Spleen (tissue), 11 donors: ENCODE measurements around the gene PTTG1IP. TPM values are rescaled to one million over a fixed set of nuclear protein-coding genes. Genes with fewer than 3 reads are reported as not detected.

Source experiments
- DNase-seq: peaks from one replicate; pipeline ENCODE4 v3.0.0-alpha.2; 2020
- H3K27ac ChIP-seq, 8 donors: fragments of 200-600 bp; sonication (generic) in 7 of 8; 1 replicate in 4 of 8; 2 replicates in 4 of 8; pipeline versions ENCODE4 v1.5.0 to v1.8.0; 2016 to 2021; ENCODE audit warnings: inconsistent platforms in 4 of 8, mild to moderate bottlenecking in 4 of 8, moderate library complexity in 1 of 8
- H3K27me3 ChIP-seq, 7 donors: fragments of 200-600 bp; sonication (generic) in 6 of 7; replicated peaks in 1 of 7; 1 replicate in 4 of 7; 2 replicates in 3 of 7; pipeline versions ENCODE4 v1.5.0 to v1.8.0; 2016 to 2021; ENCODE audit warnings: inconsistent platforms in 3 of 7, mild to moderate bottlenecking in 1 of 7
- H3K36me3 ChIP-seq, 6 donors: fragments of 200-600 bp; sonication (generic) in 5 of 6; 1 replicate in 4 of 6; 2 replicates in 2 of 6; pipeline versions ENCODE4 v1.5.0 to v1.8.0; 2016 to 2021; ENCODE audit warnings: inconsistent platforms in 2 of 6
- H3K4me1 ChIP-seq, 6 donors: fragments of 200-600 bp; sonication (generic) in 5 of 6; 1 replicate in 3 of 6; 2 replicates in 3 of 6; pipeline versions ENCODE4 v1.5.0 to v1.8.0; 2016 to 2021; ENCODE audit warnings: inconsistent platforms in 3 of 6
- H3K4me3 ChIP-seq, 8 donors: fragments of 200-600 bp; sonication (generic) in 7 of 8; 1 replicate in 4 of 8; 2 replicates in 4 of 8; pipeline versions ENCODE4 v1.5.0 to v1.8.0; 2016 to 2021; ENCODE audit warnings: inconsistent platforms in 4 of 8, mild to moderate bottlenecking in 4 of 8, moderate library complexity in 2 of 8
- H3K9me3 ChIP-seq, 8 donors: fragments of 200-600 bp; sonication (generic) in 7 of 8; 1 replicate in 4 of 8; 2 replicates in 4 of 8; pipeline versions ENCODE4 v1.5.0 to v1.8.0; 2016 to 2021; ENCODE audit warnings: inconsistent platforms in 4 of 8
- CTCF ChIP-seq, 11 experiments: fragments of 200-600 bp in 7 of 11; fragments of 450-650 bp in 4 of 11; sonication (generic) in 4 of 11; IDR thresholded peaks in 8 of 11; conservative IDR thresholded peaks in 3 of 11; 1 replicate in 7 of 11; 2 replicates in 4 of 11; pipeline versions ENCODE4 v1.4.0 to v1.8.0; 2016 to 2021; ENCODE audit warnings: antibody characterized with exemption in 11 of 11, inconsistent platforms in 4 of 11, mild to moderate bottlenecking in 1 of 11
- POLR2A ChIP-seq, 3 donors: fragments of 450-650 bp; IDR thresholded peaks; one replicate each; pipeline ENCODE4 v1.5.1; 2017; ENCODE audit warnings: antibody characterized with exemption in 3 of 3, mild to moderate bottlenecking in 1 of 3
- POLR2AphosphoS5 ChIP-seq, 3 donors: sonication (generic); formaldehyde crosslinking; IDR thresholded peaks; one replicate each; pipeline ENCODE4 v1.5.1; 2017; ENCODE audit warnings: antibody characterized with exemption in 3 of 3
- WGBS, 5 donors: extraction: QIAGEN DNeasy Blood & Tissue Kit in 3 of 5; methylation state at CpG; one replicate each; pipeline versions ENCODE4 v1.1.5 to v1.1.7; 2013 to 2018; 5-methylcytosine and 5-hydroxymethylcytosine counted together
- intact Hi-C: fragments of 100-400 bp; cut with DNase I; formaldehyde crosslinking; loops from one replicate; pipeline ENCODE4 v1.15.0; 2023; ENCODE audit warnings: low total_unique reads
- polyA plus RNA-seq, 3 donors: library from polyadenylated mRNA; stranded (reverse); fragments of 200-250 nt; gene quantifications; one replicate each; pipeline ENCODE4 v1.2.1, GENCODE V29; 2013
- total RNA-seq, 7 donors: library from RNA; depleted of rRNA in 3 of 7; stranded (reverse); fragments of >200 nt in 3 of 7; fragmentation: NEBNext Ultra II Directional in 4 of 7; extraction: Animal tissue kit (Norgen Biotek cat#: 25700) in 4 of 7; gene quantifications; one replicate each; pipeline versions ENCODE4 v1.1.0 to v1.2.1, GENCODE V29; 2016 to 2021
- donor health status: healthy with polysubstance abuse.
- donor health status: DM: no; HTN: no; CAD: no; lungs with moderate emphysema.
- donor health status: DM: no; HTN: no; CAD: no.
- donor health status: Bipolar disorder and iron deficiency.
- donor health status: healthy.
- donor health status: DM: no; HTN: no; CAD: no.
- donor health status: DM: yes; HTN: yes; CAD: no.

The PTTG1IP gene
- total and polyA plus RNA-seq, 10 donors: 57.6 to 189 (median 135) TPM

GRCh38 chr21:44912158-44912473 lies 38.6 kb upstream of the PTTG1IP start:
- intact Hi-C loops: no loop called here
- TF ChIP-seq POLR2A (IDR thresholded peaks at IDR 0.05) (no peak), CTCF (IDR thresholded peaks at IDR 0.05 in 8 of 11, conservative IDR thresholded peaks at IDR 0.05 in 3 of 11) (no peak), POLR2AphosphoS5 (IDR thresholded peaks at IDR 0.05) (peak in 1 of 3 donors; percentile 66)
- peak; percentile 90 for DNase-seq
- Histone ChIP-seq H3K4me3 (peak overlapping the region in 4 of 8 donors; percentile 8 to 59 (median 22)), H3K27me3 (no peaks in the 10 kb centered on the region), H3K36me3 (peaks cover 0 to 42% (median 10%) of the 10 kb centered on the region in 6 donors), H3K27ac (peak overlapping the region; percentile 82 to 97 (median 92)), H3K4me1 (peaks cover 63 to 99% (median 97%) of the 10 kb centered on the region in 6 donors), H3K9me3 (no peaks in the 10 kb centered on the region)
- WGBS, 5 donors: 26 to 47% (median 28%) methylated on average over 2 to 8 of the region's 8 CpGs

- no peaks in the 10 kb centered on the region for H3K27me3 ChIP-seq
- H3K36me3 ChIP-seq: peaks cover 0 to 45% (median 14%) of the 10 kb centered on the region in 6 donors
- intact Hi-C loops: no loop called here
- no peaks in the 10 kb centered on the region for H3K9me3 ChIP-seq
- 13 to 29% (median 19%) methylated on average over 11 to 19 of the region's 19 CpGs for WGBS, 5 donors
- peaks cover 57 to 99% (median 95%) of the 10 kb centered on the region in 6 donors for H3K4me1 ChIP-seq
- H3K4me3 ChIP-seq: peak overlapping the region in 5 of 8 donors; percentile 5 to 59 (median 21)
- TF ChIP-seq POLR2AphosphoS5 (IDR thresholded peaks at IDR 0.05) (peak; percentile 60 to 89 (median 69)), CTCF (IDR thresholded peaks at IDR 0.05 in 8 of 11, conservative IDR thresholded peaks at IDR 0.05 in 3 of 11) (peak; percentile 47 to 89 (median 76)), POLR2A (IDR thresholded peaks at IDR 0.05) (no peak)
- H3K27ac ChIP-seq: peak overlapping the region; percentile 82 to 97 (median 92)
- DNase-seq: peak; percentile 93
These were observed 38.1 kb upstream of the PTTG1IP start for GRCh38 chr21:44911384-44912157.

DNA sequence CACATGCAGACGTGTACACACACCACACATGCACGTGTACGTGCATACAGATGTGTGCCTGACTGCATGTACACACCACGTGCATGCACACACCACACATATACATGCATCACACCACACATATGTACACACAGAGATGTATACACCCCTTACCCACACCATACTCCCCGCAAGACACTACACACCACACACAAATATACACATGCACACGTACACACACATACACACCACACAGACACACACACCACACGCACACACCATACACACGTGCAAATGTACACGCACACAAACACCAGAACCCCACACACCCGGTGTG lies 37.5 kb upstream of the PTTG1IP start:
- peaks cover 0 to 50% (median 17%) of the 10 kb centered on the region in 6 donors for H3K36me3 ChIP-seq
- no peak for DNase-seq
- intact Hi-C loops: no loop called here
- 46 to 59% (median 53%) methylated on average over 10 of the region's 10 CpGs for WGBS, 5 donors
- no peaks in the 10 kb centered on the region for H3K27me3 ChIP-seq
- peak overlapping the region; percentile 82 to 97 (median 92) for H3K27ac ChIP-seq
- TF ChIP-seq POLR2A (IDR thresholded peaks at IDR 0.05) (no peak), POLR2AphosphoS5 (IDR thresholded peaks at IDR 0.05) (no peak), CTCF (IDR thresholded peaks at IDR 0.05 in 8 of 11, conservative IDR thresholded peaks at IDR 0.05 in 3 of 11) (no peak)
- peaks cover 53 to 99% (median 91%) of the 10 kb centered on the region in 6 donors for H3K4me1 ChIP-seq
- H3K9me3 ChIP-seq: no peaks in the 10 kb centered on the region
- peak overlapping the region in 2 of 8 donors; percentile 23 to 59 for H3K4me3 ChIP-seq
